Fibroblast of skin of left biceps (primary cell): ENCODE results near the gene KLF2.
A peak's percentile ranks its signal among the peaks of the same experiment; 100 is the strongest.
"Not testable (repeated sequence)": the region's sequence is repeated elsewhere in the genome, so short reads cannot be mapped to it uniquely, and the experiment has no call there.

ENCODE experiments used
- DNase-seq, 2 experiments: peaks; one replicate each; pipeline ENCODE4 v3.0.0-alpha.2; 2013; ENCODE audit warnings: low read depth in 2 of 2

KLF2 gene

DNA sequence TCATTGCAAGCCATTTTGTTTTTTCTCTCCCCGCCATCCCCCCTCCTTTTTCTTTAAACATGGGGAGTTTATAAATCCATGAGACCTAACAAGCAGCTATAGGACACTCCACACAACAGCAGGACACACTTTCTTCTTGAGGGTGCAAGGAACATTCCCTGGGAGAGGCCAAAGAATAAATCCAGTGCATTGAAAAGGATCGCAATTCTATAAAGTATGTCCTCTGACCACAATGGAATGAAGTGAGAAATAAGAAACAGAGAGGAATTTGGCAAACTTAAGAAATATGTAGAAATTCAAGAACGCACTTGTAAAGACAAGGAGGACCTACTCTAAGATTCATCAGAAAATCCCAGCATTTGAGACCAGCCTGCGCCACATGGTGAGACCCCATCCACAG, 11.9 kb downstream of the KLF2 start:
- DNase-seq: peak; percentile 59 to 64

DNA sequence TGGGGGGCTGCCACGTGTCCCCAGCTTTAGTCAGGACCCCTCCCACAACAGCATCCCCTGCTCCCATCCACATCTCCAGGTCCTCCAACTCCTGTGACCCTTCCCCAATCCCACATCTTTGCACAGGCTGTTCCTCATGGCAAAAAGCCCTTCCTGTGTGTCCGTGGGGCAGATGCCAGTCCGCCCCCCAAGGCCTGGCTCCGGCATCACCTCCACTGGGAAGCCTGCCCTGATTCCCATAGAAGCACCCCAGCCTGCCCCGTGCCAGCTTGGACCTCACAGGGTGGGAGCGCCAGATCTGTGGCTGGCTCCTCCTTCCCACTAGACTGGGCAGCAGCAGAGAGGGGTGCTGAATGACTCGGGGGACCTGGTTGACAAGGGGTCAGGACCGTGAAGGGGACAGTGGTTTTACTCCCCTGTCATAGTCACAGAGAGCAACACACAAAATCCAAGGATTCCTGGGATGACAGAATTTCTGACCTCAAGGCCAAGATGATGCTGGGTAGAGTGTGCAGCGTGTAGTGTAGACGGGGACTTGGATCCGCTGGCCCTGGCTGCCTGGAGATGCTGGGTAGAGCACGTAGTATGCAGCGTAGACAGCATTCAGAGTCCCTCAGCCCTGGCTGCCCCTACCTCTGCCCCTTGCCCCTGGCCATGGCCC, 13.3 kb downstream of the KLF2 start:
- DNase-seq: no peak

- DNase-seq: peak; percentile 86 to 88
These were observed 14.1 kb downstream of the KLF2 start for GRCh38 chr19:16338470-16339360.

DNA sequence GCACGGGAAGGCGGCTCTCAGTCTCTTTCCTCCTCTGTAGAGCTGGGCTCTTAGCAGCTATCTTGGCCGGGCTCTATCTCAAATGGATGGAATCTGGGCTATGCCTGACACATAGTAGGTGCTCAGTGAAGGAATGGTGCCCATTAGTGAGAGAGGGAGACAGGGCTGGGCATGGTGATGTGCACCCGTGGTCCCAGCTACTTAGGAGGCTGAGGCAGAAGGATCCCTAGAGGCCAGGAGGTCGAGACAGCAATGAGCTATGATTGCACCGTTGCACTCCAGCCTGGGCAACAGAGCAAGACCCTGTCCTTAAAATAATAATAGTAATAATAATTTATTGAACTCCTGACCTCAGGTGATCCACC, 14.7 kb downstream of the KLF2 start:
- DNase-seq: no peak

- no peak for DNase-seq
These were observed 15.5 kb downstream of the KLF2 start for GRCh38 chr19:16340092-16340491.

GRCh38 chr19:16340654-16341053, 16.0 kb downstream of the KLF2 start:
- no peak for DNase-seq

DNA sequence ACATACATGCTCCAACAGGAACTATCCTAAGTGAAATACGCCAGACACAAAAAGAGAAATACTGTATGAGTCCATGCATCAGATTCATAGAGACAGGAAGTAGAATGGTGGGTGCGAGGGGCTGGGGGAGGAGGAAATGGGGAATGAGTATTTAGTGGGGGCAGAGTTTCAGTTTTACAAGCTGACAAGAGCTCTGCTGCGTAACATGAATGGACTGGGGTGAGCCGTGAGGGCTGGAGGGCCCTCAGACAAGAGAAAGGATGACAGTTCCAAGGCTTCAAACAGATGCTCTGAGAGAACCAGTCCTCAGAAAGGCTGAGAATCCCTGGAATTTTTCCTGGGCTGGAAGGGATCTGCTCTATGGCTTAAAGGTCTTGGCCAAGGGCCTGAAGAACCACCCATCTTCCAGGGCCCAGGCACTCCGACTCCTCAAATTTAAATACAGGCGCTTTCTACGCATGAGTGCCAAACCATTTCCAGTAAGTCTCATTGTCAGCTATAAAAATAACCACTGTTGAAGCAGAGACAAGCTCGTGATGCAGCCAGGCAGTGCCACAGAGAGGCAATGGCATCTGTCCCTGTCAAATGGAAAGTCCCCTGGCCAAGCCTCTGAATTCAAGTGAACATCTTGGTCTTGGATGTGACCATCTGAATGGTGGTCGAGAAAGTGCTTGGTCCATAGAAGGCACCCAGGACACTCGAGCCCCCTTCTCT, 17.5 kb downstream of the KLF2 start:
- DNase-seq: no peak

GRCh38 chr19:16343156-16343555, 18.5 kb downstream of the KLF2 start:
- no peak for DNase-seq

- DNase-seq: no peak
These were observed 20.8 kb downstream of the KLF2 start for GRCh38 chr19:16345457-16345856.

GRCh38 chr19:16347099-16347498, 22.5 kb downstream of the KLF2 start:
- not testable (repeated sequence) for DNase-seq

DNA sequence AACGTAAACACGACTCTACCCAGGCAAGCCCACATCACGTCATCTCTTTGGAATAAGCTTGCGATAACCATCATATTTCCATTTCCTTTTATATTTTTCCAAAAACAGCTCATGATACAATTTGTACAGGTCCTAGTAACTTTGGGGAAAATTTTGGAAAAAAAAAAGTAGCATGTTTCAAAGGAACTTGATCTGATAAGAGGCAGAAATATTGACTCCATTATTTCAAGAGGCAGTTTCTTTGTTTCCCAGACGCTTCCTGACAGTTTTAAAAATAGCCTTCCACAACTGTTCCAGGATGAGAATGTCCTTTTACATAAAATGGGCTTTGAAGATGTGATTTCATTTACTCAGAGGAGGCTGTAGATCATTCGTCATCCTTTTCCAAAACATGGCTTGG, 23.1 kb downstream of the KLF2 start:
- DNase-seq: no peak

- DNase-seq: no peak
These were observed 25.0 kb downstream of the KLF2 start for GRCh38 chr19:16349551-16350152.

- no peak for DNase-seq
These were observed 26.6 kb downstream of the KLF2 start for GRCh38 chr19:16351133-16351809.

- no peak for DNase-seq
These were observed 30.8 kb downstream of the KLF2 start for GRCh38 chr19:16355293-16356043.

DNA sequence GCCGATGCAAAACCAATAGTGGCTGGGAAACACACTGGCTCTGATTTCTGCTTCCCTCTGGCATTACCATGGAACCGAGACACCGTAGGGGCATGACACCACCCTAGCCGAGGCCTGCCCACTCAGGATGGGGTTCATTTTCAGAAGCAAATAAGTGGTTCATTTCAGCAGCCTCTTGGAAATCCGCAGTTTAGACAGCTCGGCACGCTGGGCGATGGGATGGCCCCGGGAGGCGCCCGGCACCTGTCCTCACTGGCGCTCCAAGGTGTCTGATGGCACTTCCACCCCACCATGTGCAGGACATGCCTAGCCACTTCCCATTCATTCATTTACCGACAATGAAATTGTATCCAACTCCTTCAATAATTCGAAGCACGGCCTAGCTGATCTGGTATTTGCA, 33.8 kb downstream of the KLF2 start:
- DNase-seq: no peak

DNA sequence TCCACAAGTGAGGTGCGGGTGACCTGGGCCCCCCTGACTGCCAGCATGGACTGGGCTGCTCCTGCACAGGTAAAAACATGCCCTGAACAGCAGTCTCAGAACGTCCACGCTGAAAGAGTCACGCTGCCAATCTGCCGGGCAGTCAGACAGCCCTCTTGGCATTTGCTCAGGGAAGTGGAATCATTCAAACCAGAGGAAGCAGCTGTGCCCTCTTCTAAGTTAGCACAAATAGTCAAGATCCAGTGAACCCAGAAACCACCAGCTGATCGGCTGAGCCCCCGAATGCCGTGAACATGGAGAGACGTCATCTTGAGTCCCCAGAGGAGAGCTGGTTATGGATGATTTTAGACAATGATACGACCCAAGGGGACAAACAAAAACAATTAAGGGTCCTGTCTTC, 34.4 kb downstream of the KLF2 start:
- no peak for DNase-seq

- no peak for DNase-seq
These were observed 35.3 kb downstream of the KLF2 start for GRCh38 chr19:16359964-16360363.

GRCh38 chr19:16360738-16361137, 36.1 kb downstream of the KLF2 start:
- no peak for DNase-seq

DNA sequence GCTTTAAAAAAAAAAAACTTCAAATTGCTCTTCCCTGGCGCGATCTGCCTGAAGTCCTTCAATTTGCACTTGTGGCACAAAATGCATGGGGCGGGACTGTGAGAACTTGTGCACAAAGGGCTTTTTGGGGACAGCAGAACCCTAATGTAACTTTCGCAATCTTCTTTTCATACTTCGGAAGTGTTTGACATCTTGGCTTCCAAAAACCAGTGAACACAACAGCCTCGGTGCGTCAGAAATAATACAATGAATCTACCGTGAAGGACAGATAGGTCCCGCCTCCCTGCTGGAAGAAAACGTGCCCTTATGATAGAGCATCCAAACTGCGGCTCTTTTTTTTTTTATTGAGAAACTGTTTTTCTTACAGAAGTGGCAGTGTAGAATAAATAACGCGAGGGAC, 36.6 kb downstream of the KLF2 start:
- no peak for DNase-seq

- DNase-seq: no peak
These were observed 37.3 kb downstream of the KLF2 start for GRCh38 chr19:16361926-16362325.
